Measurements from ENCODE around the gene KDM4C. TPM values are rescaled to one million over a fixed set of nuclear protein-coding genes. Genes with fewer than 3 reads are reported as not detected.

Gene KDM4C
- total and polyA plus RNA-seq, 2 of the 13 experiments (the other 11 are each of a cell fraction or from before 2014, with no cell fraction given), result 19.4 to 23.6 TPM

- TF ChIP-seq CCDC6 (CRISPR knock-in tag; IDR thresholded peaks at IDR 0.05) (no peak), TIGD3 (CRISPR knock-in tag; IDR thresholded peaks at IDR 0.05; ENCODE audit: borderline replicate concordance) (no peak), REPIN1 (CRISPR knock-in tag; IDR thresholded peaks at IDR 0.05; ENCODE audit: borderline replicate concordance, low read depth) (no peak), SMAD1 (CRISPR knock-in tag; IDR thresholded peaks at IDR 0.05; ENCODE audit: borderline replicate concordance, low read depth) (no peak), AKAP8 (CRISPR knock-in tag; IDR thresholded peaks at IDR 0.05) (no peak), RARA (CRISPR knock-in tag; IDR thresholded peaks at IDR 0.05) (no peak), ATF2 (CRISPR knock-in tag; IDR thresholded peaks at IDR 0.05) (no peak), ZNF18 (CRISPR knock-in tag; IDR thresholded peaks at IDR 0.05; ENCODE audit: insufficient replicate concordance) (no peak), ARNT (IDR thresholded peaks at IDR 0.05) (no peak), KDM4B (CRISPR knock-in tag; IDR thresholded peaks at IDR 0.05) (no peak), MLX (CRISPR knock-in tag; IDR thresholded peaks at IDR 0.05) (no peak), FOXA1 (IDR thresholded peaks at IDR 0.05) (no peak), FOXA1 (CRISPR knock-in tag; IDR thresholded peaks at IDR 0.05) (no peak), ZNF737 (CRISPR knock-in tag; IDR thresholded peaks at IDR 0.05; ENCODE audit: borderline replicate concordance) (no peak), ZNF33A (CRISPR knock-in tag; IDR thresholded peaks at IDR 0.05; ENCODE audit: borderline replicate concordance) (no peak), MNT (IDR thresholded peaks at IDR 0.05) (no peak), SCMH1 (CRISPR knock-in tag; IDR thresholded peaks at IDR 0.05; ENCODE audit: borderline replicate concordance) (no peak), KMT2A (CRISPR knock-in tag; IDR thresholded peaks at IDR 0.05) (peak; percentile 63), ZSCAN5A (CRISPR knock-in tag; IDR thresholded peaks at IDR 0.05; ENCODE audit: borderline replicate concordance) (no peak), MYPOP (CRISPR knock-in tag; IDR thresholded peaks at IDR 0.05) (peak; percentile 71), PHF21A (CRISPR knock-in tag; IDR thresholded peaks at IDR 0.05) (0 out of 2 replicates have a peak, but pooled peaks have one; percentile 34)
Observed at GRCh38 chr9:6758498-6759184, 868 bp downstream of the KDM4C start (continued).
